Kidney epithelial cell (primary cell): ENCODE results near the gene EFNA1. TPM values are rescaled to one million over a fixed set of nuclear protein-coding genes. Genes with fewer than 3 reads are reported as not detected.
"Not testable (repeated sequence)": the region's sequence is repeated elsewhere in the genome, so short reads cannot be mapped to it uniquely, and the experiment has no call there.

ENCODE experiments used
- DNase-seq: peaks from one replicate; pipeline ENCODE4 v3.0.0-alpha.2; 2010; ENCODE audit warnings: low read depth
- H3K27me3 ChIP-seq: 2 replicates; pipeline ENCODE4 v1.6.0; 2011; ENCODE audit warnings: low read length; ENCODE audit not compliant: control insufficient read depth, insufficient read depth
- H3K36me3 ChIP-seq: 2 replicates; pipeline ENCODE4 v1.5.1; 2011; ENCODE audit warnings: low read length; ENCODE audit not compliant: control insufficient read depth, insufficient read depth
- H3K4me3 ChIP-seq: 2 replicates; pipeline ENCODE4 v1.5.1; 2011; ENCODE audit warnings: low read depth, mild to moderate bottlenecking, control low read depth, low read length
- total RNA-seq: library from RNA; depleted of rRNA; stranded (reverse); fragments of >200 nt; gene quantifications from 2 replicates; pipeline ENCODE4 v1.2.3, GENCODE V29; 2015
- TF ChIP-seq, protein P1 (sequence below): IDR thresholded peaks from 2 replicates; pipeline ENCODE4 v1.5.1; 2011; ENCODE audit warnings: mild to moderate bottlenecking, moderate library complexity, low read length, control low read depth, inconsistent platforms; ENCODE audit not compliant: insufficient read depth, poor library complexity, severe bottlenecking

Gene EFNA1
- total RNA-seq, 1 donor from 2014 or later, result 126 TPM

DNA sequence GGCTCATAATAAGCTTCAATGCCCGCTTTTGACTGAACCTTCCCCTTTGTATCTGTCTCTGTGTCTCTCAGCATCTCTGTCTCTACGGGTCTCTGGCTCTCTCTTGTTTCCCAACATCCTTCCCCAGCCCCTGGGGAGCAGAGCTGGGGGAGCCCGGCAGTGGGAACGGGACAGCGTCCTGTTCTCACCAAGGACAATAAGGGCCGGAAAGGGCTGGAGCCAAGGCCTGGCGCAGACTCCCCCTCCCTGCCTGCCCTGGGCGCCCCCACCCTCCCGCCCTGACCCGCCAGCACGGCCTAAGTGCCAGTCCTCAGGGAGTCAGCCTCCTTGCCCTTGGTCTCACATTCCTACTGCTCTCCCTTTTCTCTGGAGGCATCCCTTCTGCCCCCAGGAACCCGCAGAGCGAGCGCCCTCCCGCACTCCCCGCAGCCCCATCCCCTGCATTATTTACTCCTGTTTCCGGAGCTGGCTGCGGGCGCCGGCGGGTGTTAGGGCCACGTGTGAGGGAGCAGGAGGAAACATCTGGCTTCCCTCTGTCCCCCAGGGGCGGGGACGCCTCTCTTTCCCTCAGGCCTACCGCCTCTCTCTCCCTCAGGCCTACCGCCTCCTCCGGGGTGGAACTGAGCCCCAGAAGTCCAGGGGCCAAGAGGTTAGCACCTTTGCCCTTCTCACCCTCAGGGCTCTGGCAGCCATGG, 38.9 kb downstream of the EFNA1 start:
- Histone ChIP-seq H3K4me3 (no peak overlapping the region), H3K27me3 (peaks cover 8% of the 10 kb centered on the region), H3K36me3 (no peaks in the 10 kb centered on the region)
- DNase-seq, result no peak
- TF ChIP-seq, protein P1, sequence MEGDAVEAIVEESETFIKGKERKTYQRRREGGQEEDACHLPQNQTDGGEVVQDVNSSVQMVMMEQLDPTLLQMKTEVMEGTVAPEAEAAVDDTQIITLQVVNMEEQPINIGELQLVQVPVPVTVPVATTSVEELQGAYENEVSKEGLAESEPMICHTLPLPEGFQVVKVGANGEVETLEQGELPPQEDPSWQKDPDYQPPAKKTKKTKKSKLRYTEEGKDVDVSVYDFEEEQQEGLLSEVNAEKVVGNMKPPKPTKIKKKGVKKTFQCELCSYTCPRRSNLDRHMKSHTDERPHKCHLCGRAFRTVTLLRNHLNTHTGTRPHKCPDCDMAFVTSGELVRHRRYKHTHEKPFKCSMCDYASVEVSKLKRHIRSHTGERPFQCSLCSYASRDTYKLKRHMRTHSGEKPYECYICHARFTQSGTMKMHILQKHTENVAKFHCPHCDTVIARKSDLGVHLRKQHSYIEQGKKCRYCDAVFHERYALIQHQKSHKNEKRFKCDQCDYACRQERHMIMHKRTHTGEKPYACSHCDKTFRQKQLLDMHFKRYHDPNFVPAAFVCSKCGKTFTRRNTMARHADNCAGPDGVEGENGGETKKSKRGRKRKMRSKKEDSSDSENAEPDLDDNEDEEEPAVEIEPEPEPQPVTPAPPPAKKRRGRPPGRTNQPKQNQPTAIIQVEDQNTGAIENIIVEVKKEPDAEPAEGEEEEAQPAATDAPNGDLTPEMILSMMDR, result no peak

GRCh38 chr1:155167166-155168104, 39.8 kb downstream of the EFNA1 start:
- H3K4me3 ChIP-seq, result no peak overlapping the region
- peak; percentile 47 for DNase-seq
- peaks cover 8% of the 10 kb centered on the region for H3K27me3 ChIP-seq
- TF ChIP-seq, protein P1, result peak; percentile 91
- no peaks in the 10 kb centered on the region for H3K36me3 ChIP-seq

- DNase-seq, H3K36me3 ChIP-seq, H3K4me3 ChIP-seq, H3K27me3 ChIP-seq: not testable (repeated sequence)
These were observed 40.4 kb downstream of the EFNA1 start for GRCh38 chr1:155168105-155168445.

DNA sequence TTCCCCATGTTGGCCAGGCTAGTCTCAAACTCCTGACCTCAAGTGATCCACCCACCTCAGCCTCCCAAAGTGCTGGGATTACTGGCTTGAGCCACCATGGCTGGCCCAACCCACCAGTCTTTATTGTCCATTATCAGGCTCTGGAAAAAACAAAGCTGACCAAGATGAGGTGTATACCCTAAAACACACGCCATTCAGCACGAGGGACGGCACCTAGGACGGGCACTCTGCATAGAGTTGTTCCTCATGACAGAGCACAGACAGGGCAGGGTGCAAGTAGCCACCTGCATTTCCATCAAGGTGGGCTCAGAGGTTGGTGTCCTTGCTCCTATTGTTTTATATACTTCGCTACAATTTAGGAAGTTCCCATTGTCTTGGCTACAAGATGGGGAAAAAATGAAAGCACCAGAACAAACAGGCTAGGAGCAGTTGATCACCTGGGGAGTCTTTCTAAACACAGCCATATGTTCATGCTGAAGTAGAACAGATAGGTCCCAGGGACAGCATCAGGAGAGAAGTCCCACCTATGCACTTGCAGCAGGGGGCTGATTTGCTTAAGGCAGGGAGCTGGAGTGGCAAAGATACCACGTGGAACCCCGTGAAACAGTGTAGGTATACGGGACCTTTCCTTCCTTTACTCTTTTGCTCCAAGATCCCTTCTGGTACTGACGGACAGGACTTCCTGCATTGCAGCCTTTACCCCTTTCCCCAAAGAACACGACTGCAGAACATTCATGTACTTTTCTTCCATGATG, 41.0 kb downstream of the EFNA1 start:
- no peak for DNase-seq
- Histone ChIP-seq H3K4me3 (no peak overlapping the region), H3K27me3 (peaks cover 8% of the 10 kb centered on the region), H3K36me3 (no peaks in the 10 kb centered on the region)
- TF ChIP-seq, protein P1, result no peak

DNA sequence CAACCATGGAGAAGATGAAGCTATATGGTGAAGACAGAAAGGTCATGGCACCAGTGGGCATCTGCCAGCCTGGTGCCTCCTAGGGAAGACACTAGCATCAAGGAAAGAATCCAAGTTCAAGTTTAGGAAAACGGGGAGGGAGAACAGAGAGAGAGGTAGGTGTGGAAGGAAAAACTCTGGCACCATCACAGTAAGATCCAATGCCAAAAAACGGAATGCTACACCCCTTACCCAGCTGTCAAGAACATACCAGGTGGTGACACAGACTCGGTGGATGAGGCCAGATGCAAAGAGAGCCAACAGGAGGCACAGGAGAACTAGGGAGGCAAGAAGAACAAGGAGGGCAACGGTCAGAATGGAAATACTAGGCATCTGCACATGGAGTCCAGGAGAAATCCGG, 41.9 kb downstream of the EFNA1 start:
- TF ChIP-seq, protein P1, result no peak
- Histone ChIP-seq H3K27me3 (peaks cover 8% of the 10 kb centered on the region), H3K36me3 (no peaks in the 10 kb centered on the region), H3K4me3 (no peak overlapping the region)
- no peak for DNase-seq
